ENCODE measurements around the gene BCAN.
A peak's percentile ranks its signal among the peaks of the same experiment; 100 is the strongest.

The BCAN gene

GRCh38 chr1:156641761-156642264 is at the start of gene BCAN:
Gene BCAN, plus strand, starts transcription at chr1:156642117. Its CDS starts 3,938 bp downstream, at chr1:156646055.
- no peaks in the 10 kb centered on the region for H3K36me3 ChIP-seq (ENCODE audit: control insufficient read depth, low read length)
- H3K4me1 ChIP-seq (ENCODE audit: control insufficient read depth, low read length): peaks cover 8% of the 10 kb centered on the region
- no peaks in the 10 kb centered on the region for H3F3A ChIP-seq (ENCODE audit: control insufficient read depth, insufficient read depth)
- H3K4me2 ChIP-seq (ENCODE audit: low read length): no peak within 1 kb of the TSS
- H4K20me1 ChIP-seq (ENCODE audit: control insufficient read depth, insufficient read depth, low read depth, low read length): 0 out of 2 replicates have a peak, but pooled peaks cover 2% of the 10 kb centered on the region
- no peak within 1 kb of the TSS for H3K4me3 ChIP-seq (ENCODE audit: low read length)
- H3K79me2 ChIP-seq (ENCODE audit: control insufficient read depth, low read length): no peaks in the 10 kb centered on the region
- no peaks in the 10 kb centered on the region for H3K9me3 ChIP-seq (ENCODE audit: control insufficient read depth, insufficient read depth, low read length)
- H3K27ac ChIP-seq (ENCODE audit: low read depth, low read length): no peak within 1 kb of the TSS
- H3K9me2 ChIP-seq (replicated peaks; ENCODE audit: control insufficient read depth, low read length): no peaks in the 10 kb centered on the region
- TF ChIP-seq CTCF (IDR thresholded peaks at IDR 0.05; ENCODE audit: low read depth, low read length, poor library complexity, severe bottlenecking): no peak
- TF ChIP-seq EZH2phosphoT487 (IDR thresholded peaks at IDR 0.05; ENCODE audit: borderline replicate concordance, low read length): 0 out of 2 replicates have a peak, but pooled peaks have one; percentile 69
- H3K27me3 ChIP-seq (ENCODE audit: control insufficient read depth, low read length): peaks cover 75% of the 10 kb centered on the region

GRCh38 chr1:156592158-156592909 is 49.6 kb upstream of the BCAN start:
- Histone ChIP-seq H3K4me1 (ENCODE audit: control insufficient read depth, low read length) (peaks cover 26% of the 10 kb centered on the region), H3K27me3 (ENCODE audit: control insufficient read depth, low read length) (no peaks in the 10 kb centered on the region), H3K4me3 (ENCODE audit: low read length) (peak overlapping the region; percentile 95), H3K79me2 (ENCODE audit: control insufficient read depth, low read length) (peaks cover 26% of the 10 kb centered on the region), H3K9me3 (ENCODE audit: control insufficient read depth, insufficient read depth, low read length) (no peaks in the 10 kb centered on the region), H3K4me2 (ENCODE audit: low read length) (peak overlapping the region; percentile 93), H3F3A (ENCODE audit: control insufficient read depth, insufficient read depth) (peaks cover 43% of the 10 kb centered on the region), H3K36me3 (ENCODE audit: control insufficient read depth, low read length) (peaks cover 57% of the 10 kb centered on the region), H3K27ac (ENCODE audit: low read depth, low read length) (peak overlapping the region; percentile 54), H4K20me1 (ENCODE audit: control insufficient read depth, insufficient read depth, low read depth, low read length) (no peaks in the 10 kb centered on the region), H3K9me2 (replicated peaks; ENCODE audit: control insufficient read depth, low read length) (no peaks in the 10 kb centered on the region)
- TF ChIP-seq CTCF (IDR thresholded peaks at IDR 0.05; ENCODE audit: low read depth, low read length, poor library complexity, severe bottlenecking): no peak
- TF ChIP-seq EZH2phosphoT487 (IDR thresholded peaks at IDR 0.05; ENCODE audit: borderline replicate concordance, low read length): no peak

GRCh38 chr1:156592910-156593660 is 48.8 kb upstream of the BCAN start:
- Histone ChIP-seq H3K4me1 (ENCODE audit: control insufficient read depth, low read length) (peaks cover 26% of the 10 kb centered on the region), H3K9me2 (replicated peaks; ENCODE audit: control insufficient read depth, low read length) (no peaks in the 10 kb centered on the region), H3K27me3 (ENCODE audit: control insufficient read depth, low read length) (no peaks in the 10 kb centered on the region), H3K9me3 (ENCODE audit: control insufficient read depth, insufficient read depth, low read length) (no peaks in the 10 kb centered on the region), H3K4me3 (ENCODE audit: low read length) (peak overlapping the region; percentile 95), H3K27ac (ENCODE audit: low read depth, low read length) (0 out of 2 replicates have a peak overlapping the region, but pooled peaks have one; percentile 54), H3K4me2 (ENCODE audit: low read length) (peak overlapping the region; percentile 93), H3K79me2 (ENCODE audit: control insufficient read depth, low read length) (peaks cover 31% of the 10 kb centered on the region), H3F3A (ENCODE audit: control insufficient read depth, insufficient read depth) (peaks cover 43% of the 10 kb centered on the region), H4K20me1 (ENCODE audit: control insufficient read depth, insufficient read depth, low read depth, low read length) (no peaks in the 10 kb centered on the region), H3K36me3 (ENCODE audit: control insufficient read depth, low read length) (peaks cover 64% of the 10 kb centered on the region)
- TF ChIP-seq EZH2phosphoT487 (IDR thresholded peaks at IDR 0.05; ENCODE audit: borderline replicate concordance, low read length): no peak
- TF ChIP-seq CTCF (IDR thresholded peaks at IDR 0.05; ENCODE audit: low read depth, low read length, poor library complexity, severe bottlenecking): no peak
